ENCODE data around the gene FLCN. TPM values are rescaled to one million over a fixed set of nuclear protein-coding genes. Genes with fewer than 3 reads are reported as not detected.

FLCN gene, protein sequence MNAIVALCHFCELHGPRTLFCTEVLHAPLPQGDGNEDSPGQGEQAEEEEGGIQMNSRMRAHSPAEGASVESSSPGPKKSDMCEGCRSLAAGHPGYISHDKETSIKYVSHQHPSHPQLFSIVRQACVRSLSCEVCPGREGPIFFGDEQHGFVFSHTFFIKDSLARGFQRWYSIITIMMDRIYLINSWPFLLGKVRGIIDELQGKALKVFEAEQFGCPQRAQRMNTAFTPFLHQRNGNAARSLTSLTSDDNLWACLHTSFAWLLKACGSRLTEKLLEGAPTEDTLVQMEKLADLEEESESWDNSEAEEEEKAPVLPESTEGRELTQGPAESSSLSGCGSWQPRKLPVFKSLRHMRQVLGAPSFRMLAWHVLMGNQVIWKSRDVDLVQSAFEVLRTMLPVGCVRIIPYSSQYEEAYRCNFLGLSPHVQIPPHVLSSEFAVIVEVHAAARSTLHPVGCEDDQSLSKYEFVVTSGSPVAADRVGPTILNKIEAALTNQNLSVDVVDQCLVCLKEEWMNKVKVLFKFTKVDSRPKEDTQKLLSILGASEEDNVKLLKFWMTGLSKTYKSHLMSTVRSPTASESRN
- total RNA-seq: 10 to 100 TPM; 56.0 to 59.6 TPM

DNA sequence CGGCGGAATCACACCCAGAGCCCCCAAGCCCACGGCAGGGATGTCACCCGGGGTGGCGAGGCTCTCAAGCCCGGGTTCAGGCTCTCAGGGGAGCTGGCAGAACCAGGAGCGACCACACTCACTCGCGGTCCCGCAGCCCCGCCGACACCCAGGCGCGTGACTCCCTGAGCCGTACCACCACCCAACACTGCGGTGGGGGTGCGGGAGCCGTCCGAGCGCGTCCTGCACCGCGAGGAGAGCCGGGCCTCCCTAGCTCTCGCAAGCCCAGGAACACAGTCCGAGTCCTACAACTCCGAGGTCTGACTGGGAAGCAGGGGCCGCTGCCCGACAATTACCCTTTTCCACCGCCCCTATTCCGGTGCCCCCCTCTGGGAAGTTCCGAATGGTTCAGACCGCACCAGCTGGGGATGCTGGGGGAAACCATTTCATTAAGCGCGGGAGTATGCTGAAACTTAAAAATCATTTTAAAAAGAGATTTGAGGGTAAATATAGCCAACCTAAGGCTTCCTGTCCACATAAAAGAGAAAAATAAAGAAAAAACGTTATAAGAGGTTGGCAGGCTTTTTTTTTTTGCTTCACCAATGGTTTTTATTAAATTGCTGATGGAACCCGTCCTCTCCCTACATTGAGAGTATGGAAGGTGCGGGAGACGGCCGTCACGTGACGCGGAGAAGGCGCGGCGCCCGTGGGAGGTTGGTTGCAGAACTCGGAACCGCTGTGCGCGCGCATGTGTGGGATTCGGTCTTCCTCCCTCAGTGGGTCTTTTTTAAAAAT, at the start of gene FLCN:
Gene FLCN (minus strand): TSS at position 143 of the 774 bp plus-strand sequence. CDS start 9,031 bp downstream, outside the sequence.

DNA sequence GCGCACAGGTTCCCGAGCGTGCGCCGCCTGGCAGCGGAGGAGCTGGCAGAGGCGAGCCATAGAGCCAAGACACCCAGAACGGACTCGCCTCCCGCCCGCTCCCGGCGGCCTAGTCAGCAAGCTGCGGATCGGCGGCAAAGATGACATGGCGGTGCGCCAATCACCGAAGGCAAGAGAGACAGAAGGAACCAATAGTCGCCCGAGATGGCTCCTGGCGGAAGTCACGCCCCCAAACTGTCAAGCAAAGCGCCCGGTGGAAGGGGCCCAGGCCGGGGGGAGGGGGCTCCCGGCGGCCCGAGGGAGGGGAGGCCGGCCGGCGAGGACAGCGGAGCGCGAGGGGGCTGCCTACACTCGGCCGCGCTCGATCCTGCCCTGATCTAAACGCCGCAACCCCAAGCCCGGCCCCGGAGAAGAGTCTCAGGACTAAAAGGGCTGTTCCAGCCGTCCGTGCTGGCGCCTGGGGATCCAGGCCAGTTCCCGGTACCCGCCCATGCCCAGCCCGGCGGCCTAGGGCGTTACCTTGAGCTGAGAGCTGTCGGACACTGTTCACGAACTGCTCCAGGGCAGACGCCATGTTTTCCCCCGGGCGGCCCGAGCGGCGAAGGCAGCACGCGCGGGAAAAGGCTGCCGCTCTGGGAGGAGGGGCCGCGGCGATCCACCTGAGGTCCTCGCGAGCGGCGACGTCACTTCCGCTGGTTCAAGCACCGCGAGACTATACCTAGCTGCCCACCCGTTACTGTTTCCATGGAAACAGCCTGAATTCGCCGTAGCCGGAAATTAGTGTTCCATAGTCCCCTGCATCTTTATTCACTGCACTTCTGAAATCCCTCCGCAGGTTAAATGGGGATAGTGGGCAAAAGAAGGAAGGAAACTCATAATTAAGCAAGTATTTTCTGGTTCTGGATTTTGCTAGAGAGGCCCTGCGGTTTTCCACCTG, 43.9 kb upstream of the FLCN start, which contains the start of gene COPS3:
Gene COPS3 (minus strand): TSS at position 634 of the 937 bp plus-strand sequence. CDS start 60 bp downstream, at position 574.

DNA sequence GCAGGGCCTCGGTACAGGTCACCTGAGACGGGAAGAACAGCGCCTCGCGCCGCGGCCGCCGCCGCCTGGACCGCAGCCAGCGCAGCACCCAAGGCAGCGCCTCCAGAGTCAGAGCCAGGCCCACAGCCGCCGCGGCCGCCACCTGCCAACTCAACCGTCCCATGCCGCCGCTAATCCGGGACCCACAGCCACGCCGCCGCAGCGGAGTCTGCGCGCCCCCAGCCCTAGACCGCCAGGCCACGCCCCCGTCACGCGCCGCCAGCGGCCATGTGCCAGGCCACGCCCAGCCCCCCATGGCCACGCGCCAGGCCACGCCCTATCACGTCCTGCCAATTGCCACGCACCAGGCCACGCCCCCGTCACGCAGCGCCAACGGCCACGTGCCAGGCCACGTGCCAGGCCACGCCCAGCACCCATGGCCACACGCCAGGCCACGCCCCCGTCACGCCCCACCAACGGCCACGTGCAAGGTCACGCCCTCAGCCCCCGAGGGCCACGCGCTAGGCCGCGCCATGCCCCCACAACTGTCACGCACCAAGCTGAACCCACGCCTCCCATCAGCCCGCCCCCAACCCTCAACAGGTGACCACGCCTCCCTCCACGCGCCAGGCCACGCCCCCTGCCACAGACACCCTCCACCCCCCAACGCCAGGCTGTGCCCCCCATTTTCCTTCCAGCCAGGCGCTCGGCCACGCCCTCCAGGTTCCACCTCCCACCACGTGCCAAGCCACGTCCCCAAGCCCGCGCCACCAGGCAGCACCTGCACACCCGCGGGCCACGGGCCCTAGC, 30.6 kb downstream of the FLCN start, which contains the start of gene PLD6:
Gene PLD6 (minus strand): TSS at position 210 of the 789 bp plus-strand sequence. CDS start 47 bp downstream, at position 163.

Other genes starting within 250 kb of the FLCN start
- gene MPRIP, start 194.7 kb downstream of the FLCN start, total RNA-seq: 100 to 1,000 TPM; 209 to 223 TPM
- 10 to 100 TPM in 1 of 2 experiments, 1 to 10 TPM in 1; 9.1 to 11.2 TPM for gene PLD6, start 30.8 kb downstream of the FLCN start, total RNA-seq
- gene COPS3, start 44.1 kb upstream of the FLCN start, total RNA-seq: 100 to 1,000 TPM in 1 of 2 experiments, 10 to 100 TPM in 1; 97.1 to 107 TPM
- gene NT5M, start 66.2 kb upstream of the FLCN start, total RNA-seq: 10 to 100 TPM in 1 of 2 experiments, 1 to 10 TPM in 1; 8.3 to 11.0 TPM
- gene MED9, start 239.8 kb upstream of the FLCN start, total RNA-seq: 10 to 100 TPM; 13.3 to 15.4 TPM

Measured in activated naive CD4-positive, alpha-beta T cell treated with anti-CD3 and anti-CD28 coated beads, Interleukin-2, amount 10 ng/mL, durations not matched to agents 5 hours and 36 hours (primary cell).